Measurements from ENCODE around the gene MLKL. TPM values are rescaled to one million over a fixed set of nuclear protein-coding genes. Genes with fewer than 3 reads are reported as not detected.

The MLKL gene
- total RNA-seq, 2 donors from 2014 or later = 7.0 to 8.6 TPM

DNA sequence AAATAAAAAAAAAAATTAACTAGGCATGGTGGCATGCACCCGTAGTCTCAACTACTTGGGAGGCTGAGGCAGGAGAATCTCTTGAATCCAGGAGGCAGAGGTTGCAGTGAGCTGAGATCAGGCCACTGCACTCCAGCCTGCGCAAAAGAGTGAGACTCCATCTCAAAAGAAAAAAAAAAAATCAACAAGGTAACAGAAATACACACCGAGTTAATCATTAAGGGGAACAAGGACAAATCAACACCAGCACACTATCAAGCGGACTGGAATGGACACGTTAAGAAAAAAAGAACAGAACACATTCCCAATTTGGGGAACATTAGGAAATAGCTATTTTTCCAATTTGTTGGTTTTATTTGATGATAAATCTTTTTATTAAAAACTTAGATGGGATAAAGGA lies 65.4 kb downstream of the MLKL start:
- intact Hi-C loops (cut with DNase I) = no loop called here
- Histone ChIP-seq H3K27ac (no peak overlapping the region), H3K9me3 (no peaks in the 10 kb centered on the region), H3K27me3 (replicated peaks; ENCODE audit: insufficient read depth) (no peaks in the 10 kb centered on the region), H3K4me3 (no peak overlapping the region), H3K36me3 (no peaks in the 10 kb centered on the region), H3K4me1 (replicated peaks) (no peaks in the 10 kb centered on the region)
- DNase-seq (ENCODE audit: low spot score) = no peak
- WGBS = 76% methylated on average over 5 of the region's 5 CpGs
- TF ChIP-seq POLR2AphosphoS5 (IDR thresholded peaks at IDR 0.05) (no peak), POLR2A (IDR thresholded peaks at IDR 0.05) (no peak)
- TF ChIP-seq, protein P1, sequence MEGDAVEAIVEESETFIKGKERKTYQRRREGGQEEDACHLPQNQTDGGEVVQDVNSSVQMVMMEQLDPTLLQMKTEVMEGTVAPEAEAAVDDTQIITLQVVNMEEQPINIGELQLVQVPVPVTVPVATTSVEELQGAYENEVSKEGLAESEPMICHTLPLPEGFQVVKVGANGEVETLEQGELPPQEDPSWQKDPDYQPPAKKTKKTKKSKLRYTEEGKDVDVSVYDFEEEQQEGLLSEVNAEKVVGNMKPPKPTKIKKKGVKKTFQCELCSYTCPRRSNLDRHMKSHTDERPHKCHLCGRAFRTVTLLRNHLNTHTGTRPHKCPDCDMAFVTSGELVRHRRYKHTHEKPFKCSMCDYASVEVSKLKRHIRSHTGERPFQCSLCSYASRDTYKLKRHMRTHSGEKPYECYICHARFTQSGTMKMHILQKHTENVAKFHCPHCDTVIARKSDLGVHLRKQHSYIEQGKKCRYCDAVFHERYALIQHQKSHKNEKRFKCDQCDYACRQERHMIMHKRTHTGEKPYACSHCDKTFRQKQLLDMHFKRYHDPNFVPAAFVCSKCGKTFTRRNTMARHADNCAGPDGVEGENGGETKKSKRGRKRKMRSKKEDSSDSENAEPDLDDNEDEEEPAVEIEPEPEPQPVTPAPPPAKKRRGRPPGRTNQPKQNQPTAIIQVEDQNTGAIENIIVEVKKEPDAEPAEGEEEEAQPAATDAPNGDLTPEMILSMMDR (IDR thresholded peaks at IDR 0.05) = no peak

DNA sequence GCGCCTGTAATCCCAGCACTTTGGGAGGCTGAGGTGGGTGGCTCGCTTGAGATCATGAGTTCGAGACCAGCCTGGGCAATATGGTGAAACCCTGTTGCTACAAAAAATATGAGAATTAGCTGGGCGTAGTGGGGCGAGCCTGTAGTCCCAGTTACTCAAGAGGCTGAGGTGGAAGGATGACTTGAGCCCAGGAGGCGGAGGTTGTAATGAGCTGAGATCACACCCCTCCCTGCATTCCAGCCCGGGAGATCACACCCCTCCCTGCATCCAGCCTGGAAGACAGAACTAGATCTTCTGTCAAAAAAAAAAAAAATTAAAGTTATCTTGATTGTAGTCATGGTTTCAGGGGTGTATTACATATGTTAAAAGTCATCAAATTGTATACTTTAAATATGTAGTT lies 67.0 kb downstream of the MLKL start:
- Histone ChIP-seq H3K27ac (no peak overlapping the region), H3K27me3 (replicated peaks; ENCODE audit: insufficient read depth) (no peaks in the 10 kb centered on the region), H3K4me1 (replicated peaks) (no peaks in the 10 kb centered on the region), H3K36me3 (no peaks in the 10 kb centered on the region), H3K9me3 (no peaks in the 10 kb centered on the region), H3K4me3 (no peak overlapping the region)
- intact Hi-C loops (cut with DNase I) = no loop called here
- 87% methylated on average over 7 of the region's 7 CpGs for WGBS
- DNase-seq (ENCODE audit: low spot score) = no peak
- TF ChIP-seq, protein P1 (IDR thresholded peaks at IDR 0.05) = no peak
- TF ChIP-seq POLR2A (IDR thresholded peaks at IDR 0.05) = no peak
- no peak for TF ChIP-seq POLR2AphosphoS5 (IDR thresholded peaks at IDR 0.05)

DNA sequence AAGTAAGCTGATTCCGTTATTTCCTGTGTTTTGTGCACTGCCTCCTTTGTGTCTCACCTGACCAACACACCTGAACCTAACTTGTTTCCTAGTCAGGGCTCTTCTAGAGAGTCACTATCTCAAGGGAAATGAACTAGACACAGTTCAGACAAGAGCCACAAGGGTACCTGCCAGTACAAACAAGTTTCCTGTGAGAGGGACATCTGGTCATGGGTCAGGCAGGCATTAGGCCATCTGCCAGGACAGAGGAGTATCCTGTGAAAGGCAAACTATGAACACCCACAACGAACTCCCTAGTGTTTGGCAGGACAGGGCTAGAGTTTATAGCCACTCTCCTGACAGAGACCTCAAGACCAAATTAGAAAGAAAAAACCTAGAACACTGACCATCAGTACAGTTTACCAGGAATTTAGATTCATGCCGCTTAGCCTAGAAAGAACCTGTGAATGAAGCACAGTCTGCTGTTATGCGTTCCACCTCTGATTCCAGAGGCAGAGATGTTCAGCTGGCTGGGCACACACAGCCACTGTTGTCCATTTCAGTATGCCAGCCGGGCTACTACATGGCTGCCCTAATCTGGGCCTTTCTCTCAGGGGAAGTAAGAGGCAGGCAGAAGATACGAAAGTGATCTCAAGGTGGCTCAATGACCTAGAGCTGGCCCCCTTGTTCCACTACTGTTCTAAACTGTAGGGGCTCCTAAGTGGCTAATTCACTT lies 73.0 kb downstream of the MLKL start:
- Histone ChIP-seq H3K4me1 (replicated peaks) (no peaks in the 10 kb centered on the region), H3K27me3 (replicated peaks; ENCODE audit: insufficient read depth) (no peaks in the 10 kb centered on the region), H3K27ac (no peak overlapping the region), H3K36me3 (no peaks in the 10 kb centered on the region), H3K9me3 (no peaks in the 10 kb centered on the region), H3K4me3 (no peak overlapping the region)
- TF ChIP-seq POLR2A (IDR thresholded peaks at IDR 0.05) (no peak), POLR2AphosphoS5 (IDR thresholded peaks at IDR 0.05) (no peak)
- TF ChIP-seq, protein P1 (IDR thresholded peaks at IDR 0.05) = no peak
- intact Hi-C loops (cut with DNase I) = loop anchor here (10.0 kb wide), 1 partner anchor 313 kb away; no protein-coding TSS in a partner anchor
- no peak for DNase-seq (ENCODE audit: low spot score)
- WGBS = 70% methylated on average over 6 of the region's 6 CpGs

DNA sequence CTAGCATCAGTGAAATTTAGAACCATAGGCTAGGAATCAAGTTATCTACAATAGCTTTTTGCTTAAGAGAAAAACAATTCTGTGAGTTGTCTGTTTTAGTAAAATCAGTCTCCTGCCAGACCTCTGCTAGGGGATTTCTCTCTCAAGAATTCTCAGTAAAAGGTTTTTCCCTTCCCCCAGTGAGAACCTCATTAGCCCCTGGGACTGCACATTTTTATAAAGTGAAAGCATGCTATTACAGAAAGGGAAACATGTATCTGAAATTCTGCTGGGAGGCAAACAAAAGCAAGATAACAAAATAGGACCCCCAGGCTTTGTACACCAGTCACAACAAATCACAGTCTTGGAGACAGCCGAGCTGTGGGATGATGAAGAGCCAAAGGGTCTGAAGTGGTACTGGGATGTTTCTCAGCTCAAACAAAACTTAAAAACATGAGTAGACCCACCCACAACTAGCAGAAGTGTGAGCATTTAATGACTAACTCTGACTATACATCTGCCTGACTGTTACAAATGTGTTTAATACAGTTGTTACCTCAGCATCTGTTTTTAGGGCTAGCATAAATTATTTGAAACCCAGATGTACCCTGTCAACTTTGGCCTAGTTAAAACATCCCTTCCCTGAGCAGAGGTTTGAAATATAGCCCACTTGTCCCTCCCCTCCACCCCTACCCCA lies 73.8 kb downstream of the MLKL start:
- Histone ChIP-seq H3K9me3 (no peaks in the 10 kb centered on the region), H3K27me3 (replicated peaks; ENCODE audit: insufficient read depth) (no peaks in the 10 kb centered on the region), H3K27ac (no peak overlapping the region), H3K4me3 (no peak overlapping the region), H3K4me1 (replicated peaks) (no peaks in the 10 kb centered on the region), H3K36me3 (no peaks in the 10 kb centered on the region)
- WGBS = 9% methylated on average over 1 of the region's 1 CpG
- DNase-seq (ENCODE audit: low spot score) = no peak
- intact Hi-C loops (cut with DNase I) = loop anchor here (10.0 kb wide), 1 partner anchor 312 kb away; no protein-coding TSS in a partner anchor
- TF ChIP-seq POLR2AphosphoS5 (IDR thresholded peaks at IDR 0.05) = no peak
- no peak for TF ChIP-seq POLR2A (IDR thresholded peaks at IDR 0.05)
- TF ChIP-seq, protein P1 (IDR thresholded peaks at IDR 0.05) = no peak

All from prostate gland (tissue), 2 donors.